Gastrocnemius medialis (tissue), 4 donors: ENCODE results near the gene CIB4. TPM values are rescaled to one million over a fixed set of nuclear protein-coding genes. Genes with fewer than 3 reads are reported as not detected.

Experiments
- ATAC-seq, 2 donors: fragments of 150-250 bp; one replicate each; pipeline ENCODE4 v1.9.1; 2016
- DNase-seq, 2 donors: peaks; one replicate each; pipeline ENCODE4 v3.0.0-alpha.2; 2019
- H3K27ac ChIP-seq, 4 donors: fragments of 200-600 bp; sonication (generic); 1 replicate in 1 of 4; 2 replicates in 3 of 4; pipeline ENCODE4 v1.5.1; 2016 to 2018; ENCODE audit warnings: mild to moderate bottlenecking in 2 of 4, moderate library complexity in 1 of 4
- H3K27me3 ChIP-seq, 3 donors: fragments of 200-600 bp; sonication (generic) in 2 of 3; 1 replicate in 1 of 3; 2 replicates in 2 of 3; pipeline versions ENCODE4 v1.5.1 to v1.6.0; 2016 to 2019; ENCODE audit warnings: mild to moderate bottlenecking in 1 of 3, moderate library complexity in 1 of 3
- H3K36me3 ChIP-seq, 2 donors: fragments of 200-600 bp; sonication (generic) in 1 of 2; one replicate each; pipeline ENCODE4 v1.5.1; 2017 to 2018
- H3K4me1 ChIP-seq, 2 donors: fragments of 200-600 bp; sonication (generic) in 1 of 2; one replicate each; pipeline ENCODE4 v1.5.1; 2016 to 2017; ENCODE audit warnings: mild to moderate bottlenecking in 2 of 2
- H3K4me3 ChIP-seq, 4 donors: fragments of 200-600 bp; sonication (generic) in 3 of 4; 1 replicate in 1 of 4; 2 replicates in 3 of 4; pipeline ENCODE4 v1.5.1; 2016 to 2019; ENCODE audit warnings: mild to moderate bottlenecking in 2 of 4
- H3K9me3 ChIP-seq, 3 donors: fragments of 200-600 bp; sonication (generic) in 2 of 3; 1 replicate in 1 of 3; 2 replicates in 2 of 3; pipeline ENCODE4 v1.5.1; 2016 to 2019
- POLR2A ChIP-seq, 2 donors: fragments of 450-650 bp; IDR thresholded peaks; one replicate each; pipeline ENCODE4 v1.6.1; 2017; ENCODE audit warnings: antibody characterized with exemption in 2 of 2, mild to moderate bottlenecking in 2 of 2, moderate library complexity in 2 of 2
- in situ Hi-C, 4 donors: fragments of 200-750 bp; cut with MboI; loops; one replicate each; pipeline versions ENCODE4 v1.15.0 to v1.8.0; 2017; ENCODE audit warnings: low sequenced_read_pairs in 4 of 4
- intact Hi-C: fragments of 100-400 bp; cut with DNase I; formaldehyde crosslinking; loops from one replicate; pipeline ENCODE4 v1.15.1; 2023; ENCODE audit warnings: low total_unique reads
- total RNA-seq, 4 donors: library from RNA; depleted of rRNA; stranded (reverse); fragments of >200 nt; gene quantifications; one replicate each; pipeline versions ENCODE4 v1.1.0 to v1.2.3, GENCODE V29; 2016
- TF ChIP-seq, protein P1 (sequence below), 5 experiments: fragments of 450-650 bp in 3 of 5; fragments of 200-600 bp in 2 of 5; sonication (generic) in 2 of 5; IDR thresholded peaks in 4 of 5; conservative IDR thresholded peaks in 1 of 5; 1 replicate in 4 of 5; 2 replicates in 1 of 5; pipeline ENCODE4 v1.5.1; 2016 to 2019; ENCODE audit warnings: antibody characterized with exemption in 5 of 5, mild to moderate bottlenecking in 3 of 5, moderate library complexity in 3 of 5

The CIB4 gene
- total RNA-seq, 4 donors from 2014 or later: not detected

DNA sequence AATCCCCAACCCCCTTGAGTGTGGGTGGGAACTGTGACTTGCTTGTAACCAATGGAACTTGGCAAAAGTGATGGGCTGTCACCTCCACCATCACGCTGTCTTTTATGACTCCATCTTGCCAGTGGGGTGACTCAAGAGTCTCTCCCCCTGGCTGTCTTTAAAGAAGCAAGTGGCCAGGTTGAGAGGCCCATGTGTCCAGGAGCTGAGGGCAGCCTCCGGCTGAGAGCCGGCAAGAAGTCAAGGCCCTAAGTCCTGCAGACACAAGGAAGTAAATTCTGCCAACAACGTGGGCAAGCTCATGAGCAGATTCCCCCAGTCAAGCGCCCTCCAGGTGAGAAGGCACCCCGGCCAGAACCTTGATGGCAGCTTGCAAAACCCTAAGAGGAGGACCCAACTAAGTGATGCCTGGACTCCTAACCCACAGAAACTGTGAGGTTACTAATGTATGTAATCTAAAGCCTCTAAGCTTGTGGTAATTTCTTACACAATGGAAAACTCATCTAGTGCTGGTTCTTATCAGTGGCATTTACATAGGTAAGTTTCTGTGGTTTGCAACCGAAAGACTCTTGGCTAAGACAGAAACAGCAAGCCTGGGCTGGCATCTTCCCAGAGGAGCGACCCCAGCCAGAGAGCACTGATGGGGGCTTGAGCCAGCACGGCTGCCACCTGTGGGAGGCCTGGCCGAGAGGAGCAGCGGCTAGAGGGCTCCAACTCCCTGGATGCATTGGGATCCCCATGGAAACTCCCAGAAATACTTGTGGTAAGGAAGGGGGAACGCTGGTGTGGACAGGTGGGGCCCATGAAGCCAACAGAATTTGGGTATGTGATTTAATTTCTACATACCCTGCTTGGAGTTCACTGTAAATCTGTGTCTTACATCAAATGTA is 49.3 kb downstream of the CIB4 start:
- no peak overlapping the region for H3K27ac ChIP-seq
- ATAC-seq (no peak), DNase-seq (peak in 1 of 2 donors; percentile 4)
- in situ Hi-C loops: no loop called here
- no peak overlapping the region for H3K4me3 ChIP-seq
- H3K9me3 ChIP-seq: no peaks in the 10 kb centered on the region
- intact Hi-C loops: no loop called here
- no peaks in the 10 kb centered on the region for H3K4me1 ChIP-seq
- no peaks in the 10 kb centered on the region for H3K36me3 ChIP-seq
- peaks cover 9 to 28% (median 10%) of the 10 kb centered on the region in 3 donors for H3K27me3 ChIP-seq
- TF ChIP-seq, protein P1, sequence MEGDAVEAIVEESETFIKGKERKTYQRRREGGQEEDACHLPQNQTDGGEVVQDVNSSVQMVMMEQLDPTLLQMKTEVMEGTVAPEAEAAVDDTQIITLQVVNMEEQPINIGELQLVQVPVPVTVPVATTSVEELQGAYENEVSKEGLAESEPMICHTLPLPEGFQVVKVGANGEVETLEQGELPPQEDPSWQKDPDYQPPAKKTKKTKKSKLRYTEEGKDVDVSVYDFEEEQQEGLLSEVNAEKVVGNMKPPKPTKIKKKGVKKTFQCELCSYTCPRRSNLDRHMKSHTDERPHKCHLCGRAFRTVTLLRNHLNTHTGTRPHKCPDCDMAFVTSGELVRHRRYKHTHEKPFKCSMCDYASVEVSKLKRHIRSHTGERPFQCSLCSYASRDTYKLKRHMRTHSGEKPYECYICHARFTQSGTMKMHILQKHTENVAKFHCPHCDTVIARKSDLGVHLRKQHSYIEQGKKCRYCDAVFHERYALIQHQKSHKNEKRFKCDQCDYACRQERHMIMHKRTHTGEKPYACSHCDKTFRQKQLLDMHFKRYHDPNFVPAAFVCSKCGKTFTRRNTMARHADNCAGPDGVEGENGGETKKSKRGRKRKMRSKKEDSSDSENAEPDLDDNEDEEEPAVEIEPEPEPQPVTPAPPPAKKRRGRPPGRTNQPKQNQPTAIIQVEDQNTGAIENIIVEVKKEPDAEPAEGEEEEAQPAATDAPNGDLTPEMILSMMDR (IDR thresholded peaks at IDR 0.05 in 4 of 5, conservative IDR thresholded peaks at IDR 0.05 in 1 of 5): no peak
- TF ChIP-seq POLR2A (IDR thresholded peaks at IDR 0.05): no peak

DNA sequence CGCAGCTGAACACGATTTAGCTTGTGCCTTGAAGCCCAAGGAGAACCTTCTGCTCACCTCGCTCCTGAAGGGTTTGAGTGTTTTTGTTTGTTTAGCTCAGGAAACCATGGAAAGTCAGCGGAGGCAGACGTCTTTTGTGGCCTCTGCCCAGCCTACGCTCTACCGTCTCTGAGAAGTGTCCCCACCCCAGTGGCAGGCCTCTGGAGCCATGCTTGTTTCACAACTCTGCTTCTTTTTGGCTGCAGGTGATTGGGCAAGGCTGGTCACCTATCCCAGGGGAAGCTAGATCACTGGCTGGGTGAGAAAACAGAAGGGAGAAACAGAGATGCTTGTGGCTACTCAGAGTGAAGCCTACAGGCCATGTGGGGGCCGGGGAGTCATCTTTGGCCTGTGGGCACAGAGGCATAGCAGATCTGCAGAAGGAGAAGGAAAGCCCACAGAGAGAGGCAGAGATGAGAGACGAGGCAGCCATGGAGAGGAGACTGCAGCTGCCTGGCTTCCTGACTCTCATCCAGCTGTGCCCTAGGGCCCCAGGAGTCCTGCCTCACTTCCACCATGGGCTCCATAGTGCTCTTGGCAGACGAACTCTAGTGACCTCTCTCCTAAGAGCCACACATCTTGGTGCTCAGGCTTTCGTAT is 50.1 kb downstream of the CIB4 start:
- Histone ChIP-seq H3K4me1 (no peaks in the 10 kb centered on the region), H3K27me3 (peaks cover 2 to 27% (median 5%) of the 10 kb centered on the region in 3 donors), H3K9me3 (no peaks in the 10 kb centered on the region), H3K4me3 (no peak overlapping the region), H3K27ac (no peak overlapping the region), H3K36me3 (no peaks in the 10 kb centered on the region)
- DNase-seq: peak in 1 of 2 donors; percentile 3
- in situ Hi-C loops (no loop called here), intact Hi-C loops (no loop called here)
- no peak for ATAC-seq
- TF ChIP-seq, protein P1 (IDR thresholded peaks at IDR 0.05 in 4 of 5, conservative IDR thresholded peaks at IDR 0.05 in 1 of 5): no peak
- TF ChIP-seq POLR2A (IDR thresholded peaks at IDR 0.05): no peak

DNA sequence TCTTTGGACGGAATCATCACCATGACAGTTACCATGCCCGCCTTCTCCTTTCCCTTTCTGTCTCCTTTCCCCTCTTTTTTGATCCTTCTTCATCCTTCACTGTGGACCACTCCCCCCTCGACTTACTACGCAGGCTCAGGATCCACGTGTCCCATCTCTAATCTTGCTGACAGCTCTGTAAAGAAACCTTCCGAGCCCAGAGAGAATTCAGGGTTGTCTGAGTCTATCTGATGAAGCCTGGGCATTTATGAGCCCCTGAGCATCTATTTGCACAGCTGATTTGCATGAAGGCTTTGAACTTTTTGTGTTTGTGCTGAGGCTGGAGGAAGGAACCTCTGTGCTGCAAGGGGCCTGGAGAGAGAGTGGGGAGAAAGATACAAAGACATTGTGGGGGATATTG is 50.7 kb downstream of the CIB4 start:
- no peaks in the 10 kb centered on the region for H3K4me1 ChIP-seq
- no peak overlapping the region for H3K27ac ChIP-seq
- H3K36me3 ChIP-seq: no peaks in the 10 kb centered on the region
- H3K9me3 ChIP-seq: no peaks in the 10 kb centered on the region
- in situ Hi-C loops (no loop called here), intact Hi-C loops (no loop called here)
- TF ChIP-seq, protein P1 (IDR thresholded peaks at IDR 0.05 in 4 of 5, conservative IDR thresholded peaks at IDR 0.05 in 1 of 5): no peak
- TF ChIP-seq POLR2A (IDR thresholded peaks at IDR 0.05): no peak
- ATAC-seq (no peak), DNase-seq (no peak)
- no peak overlapping the region for H3K4me3 ChIP-seq
- peaks cover 0 to 27% (median 7%) of the 10 kb centered on the region in 3 donors for H3K27me3 ChIP-seq

DNA sequence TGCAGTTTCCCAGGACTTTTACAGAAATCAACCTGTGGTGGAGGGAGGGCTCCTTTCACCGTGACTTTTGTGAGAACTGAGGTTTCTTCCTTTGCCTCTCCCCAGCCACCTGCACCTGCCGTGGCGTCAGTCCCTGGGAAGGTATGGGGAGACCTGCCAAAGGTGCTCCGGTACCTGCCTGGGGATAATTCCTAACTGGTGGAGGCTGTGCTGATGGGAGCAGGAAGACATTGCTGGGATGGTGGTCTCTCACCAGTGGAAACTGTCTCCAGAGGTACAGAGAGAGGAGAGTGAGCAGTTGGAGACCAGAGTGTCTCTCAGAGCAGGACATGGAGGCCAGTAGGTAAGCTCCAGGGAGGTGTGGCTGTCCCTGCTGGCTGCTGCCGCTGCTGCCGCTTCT is 52.6 kb downstream of the CIB4 start:
- no peak for DNase-seq
- Histone ChIP-seq H3K27ac (no peak overlapping the region), H3K27me3 (peaks cover 0 to 20% (median 3%) of the 10 kb centered on the region in 3 donors), H3K9me3 (no peaks in the 10 kb centered on the region), H3K4me3 (no peak overlapping the region), H3K36me3 (no peaks in the 10 kb centered on the region), H3K4me1 (no peaks in the 10 kb centered on the region)
- intact Hi-C loops (no loop called here), in situ Hi-C loops (no loop called here)
- no peak for ATAC-seq
- TF ChIP-seq, protein P1 (IDR thresholded peaks at IDR 0.05 in 4 of 5, conservative IDR thresholded peaks at IDR 0.05 in 1 of 5): no peak
- no peak for TF ChIP-seq POLR2A (IDR thresholded peaks at IDR 0.05)
